Effector CD4-positive, alpha-beta T cell (primary cell): Measurements from ENCODE around the gene OR6S1.
"Not testable (repeated sequence)": the region's sequence is repeated elsewhere in the genome, so short reads cannot be mapped to it uniquely, and the experiment has no call there.

Experiments used
- DNase-seq: peaks from one replicate; pipeline ENCODE4 v3.0.0-alpha.2; 2020

Gene OR6S1

DNA sequence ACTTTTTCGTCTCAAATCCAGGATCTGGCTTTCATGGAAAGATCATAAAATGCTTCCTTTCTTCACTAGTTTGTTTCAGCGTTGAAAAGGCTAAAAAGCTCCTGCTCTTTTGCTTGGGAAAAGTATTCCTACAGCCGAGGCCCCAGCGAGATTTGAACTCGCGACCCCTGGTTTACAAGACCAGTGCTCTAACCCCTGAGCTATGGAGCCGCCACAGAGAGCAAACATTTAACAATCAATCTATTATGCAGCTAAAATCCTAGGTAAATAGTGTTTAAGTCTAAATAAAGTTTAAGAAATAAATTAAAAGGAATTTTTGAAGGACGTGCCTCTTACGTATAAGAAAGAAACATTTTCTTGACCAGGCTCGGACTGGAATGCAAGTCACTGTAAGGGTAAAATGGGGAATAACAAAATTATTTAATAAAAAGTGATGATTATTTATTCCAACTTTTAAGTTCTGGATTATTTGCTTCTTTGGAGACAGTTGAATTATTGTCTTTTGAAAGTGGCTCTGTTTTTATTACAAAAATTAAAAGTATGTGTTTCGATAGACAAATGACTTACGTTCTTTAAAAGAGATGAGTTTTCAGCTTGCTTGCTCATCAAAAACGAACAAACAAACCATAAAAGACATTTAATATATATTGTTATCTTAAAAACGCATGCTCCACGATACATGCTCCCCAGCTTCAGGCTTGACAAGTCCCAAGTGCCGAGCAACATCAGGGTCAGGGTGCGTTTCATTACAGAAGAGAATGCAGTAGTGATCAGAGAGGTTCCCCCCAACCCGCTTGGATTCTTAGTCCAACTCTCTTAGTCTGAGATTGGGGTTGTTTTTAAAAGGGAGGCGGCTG lies 10.2 kb downstream of the OR6S1 start:
- DNase-seq, result peak; percentile 43

DNA sequence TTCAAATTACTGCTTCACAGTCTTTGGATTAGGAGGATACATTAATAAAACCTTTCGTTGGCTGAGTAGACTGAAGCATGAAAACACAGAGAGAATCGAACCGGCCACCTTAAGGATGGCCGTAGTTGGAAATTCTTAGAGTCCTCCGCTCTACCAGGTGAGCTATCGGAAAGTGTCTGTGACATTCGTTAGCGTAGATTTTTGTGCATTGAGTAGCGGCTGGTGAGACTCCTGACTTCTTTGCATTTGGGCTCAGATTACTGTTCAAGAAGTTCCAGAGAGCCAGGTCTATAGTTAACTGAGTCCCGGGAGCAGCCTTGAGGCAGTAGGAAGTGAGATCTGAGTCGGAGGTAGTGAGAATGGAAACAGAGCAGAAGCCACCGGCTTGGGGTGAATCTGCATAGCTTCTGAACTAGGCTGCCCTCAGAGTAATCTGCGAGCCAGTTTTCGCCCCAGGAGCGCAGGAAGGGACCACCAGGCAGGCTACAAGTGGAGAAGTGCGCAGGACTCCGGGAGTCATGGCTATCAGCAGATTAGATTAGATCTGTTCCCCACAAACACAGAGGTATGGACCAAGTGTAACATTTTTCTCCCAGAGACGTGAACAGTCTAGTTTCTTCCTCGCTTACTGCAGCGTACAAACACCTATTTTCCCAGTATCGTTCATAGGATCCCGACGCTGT lies 11.0 kb downstream of the OR6S1 start:
- DNase-seq, result no peak

DNA sequence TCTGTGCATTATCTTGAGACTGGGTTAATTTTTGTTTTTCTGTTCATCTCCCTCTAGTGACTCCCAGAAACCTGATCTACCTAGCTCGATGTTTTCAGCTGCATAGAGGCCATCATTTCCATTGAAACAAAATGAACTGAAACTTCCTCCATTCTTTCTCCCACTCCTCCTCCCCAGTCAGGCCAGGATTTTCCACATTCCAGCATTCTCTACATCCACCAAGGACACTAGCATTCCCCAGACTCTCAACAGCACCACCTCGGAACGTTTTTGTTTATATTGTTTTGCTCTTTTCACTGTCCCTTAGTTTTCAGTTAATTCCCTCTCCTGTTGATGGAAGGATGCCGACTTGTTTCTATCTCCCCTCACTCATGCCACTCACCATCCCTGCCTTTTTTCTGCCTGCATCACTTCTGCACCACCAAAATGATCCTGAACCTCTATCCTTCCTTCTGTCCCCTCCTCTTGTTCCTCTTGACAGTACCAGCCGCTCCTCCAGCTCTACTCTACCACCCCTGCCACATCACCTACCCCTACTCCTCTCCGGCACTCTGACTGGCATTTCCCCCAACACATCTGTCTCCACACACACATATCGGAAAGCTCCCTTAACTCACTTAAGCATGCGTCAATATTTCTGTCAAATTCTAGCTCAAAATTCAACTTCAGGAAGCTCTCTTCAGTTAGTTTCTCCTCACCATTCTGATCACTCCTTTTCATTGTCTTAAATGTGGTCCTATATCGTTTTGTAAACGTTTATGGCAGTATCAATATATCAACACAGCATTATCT lies 13.2 kb downstream of the OR6S1 start:
- DNase-seq, result no peak

DNA sequence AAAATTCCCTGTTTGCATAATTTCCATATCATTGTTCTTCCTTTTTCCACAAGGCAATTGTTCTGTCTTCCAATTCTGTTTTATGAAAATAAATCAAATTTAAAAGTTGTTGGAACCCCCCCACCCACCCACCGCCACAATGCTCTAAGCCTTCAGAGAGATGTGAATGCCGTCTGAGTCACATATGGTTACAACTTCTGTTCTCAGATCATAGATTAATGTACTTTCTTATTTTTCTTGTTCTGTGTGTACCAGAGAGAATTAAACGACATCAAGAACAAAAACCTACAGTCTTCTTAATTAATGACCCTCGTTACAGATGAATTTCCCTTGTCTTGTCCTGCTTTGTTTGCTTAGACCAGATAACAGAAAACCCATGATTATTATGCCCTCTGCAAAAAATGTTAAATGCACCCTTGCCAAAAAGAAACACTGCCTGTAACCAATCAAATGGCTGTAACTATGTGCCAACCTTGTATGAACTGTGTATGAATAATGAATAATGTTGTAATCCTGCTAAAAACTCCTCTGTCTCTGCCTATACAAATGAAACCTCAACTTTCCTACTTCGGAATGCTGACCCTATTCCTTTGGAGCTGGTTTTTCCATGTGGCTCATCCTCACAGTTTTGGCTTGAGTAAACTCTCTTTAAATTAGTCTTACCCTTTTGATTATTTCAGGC lies 14.0 kb downstream of the OR6S1 start:
- DNase-seq, result no peak

DNA sequence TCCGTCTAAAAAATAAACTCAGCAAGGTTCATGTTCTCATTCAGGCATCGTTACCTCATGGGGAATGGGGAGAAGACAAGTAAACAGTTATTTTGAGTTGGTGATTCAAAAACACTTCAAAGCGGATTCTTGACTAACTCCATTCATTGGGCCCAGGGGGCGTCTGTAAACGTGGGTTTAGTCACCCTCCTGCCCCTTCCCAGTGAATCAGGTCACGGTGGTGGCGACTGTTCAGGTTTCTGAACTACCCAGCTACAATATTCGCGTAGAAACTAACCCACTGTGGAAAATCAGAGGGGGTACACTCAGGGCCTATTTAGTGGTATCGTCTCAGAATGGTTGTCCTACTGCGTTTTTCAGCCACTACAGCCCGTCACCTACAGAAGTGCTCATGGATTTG lies 15.2 kb downstream of the OR6S1 start:
- no peak for DNase-seq

DNA sequence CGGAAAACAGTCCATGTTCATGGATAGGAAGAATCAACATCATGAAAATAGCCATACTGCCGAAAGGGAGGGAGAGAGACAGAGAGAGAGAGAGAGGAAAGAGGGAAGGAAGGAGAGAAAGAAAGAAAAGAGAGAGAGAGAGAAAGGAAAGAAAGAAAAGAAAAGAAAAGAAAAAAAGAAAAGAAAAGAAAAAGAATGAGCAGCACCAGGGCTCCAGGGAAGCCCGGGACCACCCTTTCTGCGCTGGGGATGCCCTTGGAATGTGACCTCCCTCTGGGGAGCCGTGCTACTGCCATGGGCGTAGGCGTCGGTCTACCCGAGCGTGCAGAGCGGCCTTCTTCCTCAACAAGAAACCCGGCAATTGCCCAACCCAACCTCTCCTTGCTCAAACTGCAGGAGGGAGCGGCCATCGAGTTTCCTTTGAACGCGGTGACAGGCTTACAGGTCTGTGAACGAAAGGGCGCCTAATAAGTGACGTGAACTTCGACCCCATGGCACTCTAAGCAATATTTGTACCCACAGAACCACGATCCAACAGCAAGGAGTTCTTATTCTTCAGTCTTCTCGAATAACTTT lies 16.9 kb downstream of the OR6S1 start:
- peak; percentile 26 for DNase-seq

DNA sequence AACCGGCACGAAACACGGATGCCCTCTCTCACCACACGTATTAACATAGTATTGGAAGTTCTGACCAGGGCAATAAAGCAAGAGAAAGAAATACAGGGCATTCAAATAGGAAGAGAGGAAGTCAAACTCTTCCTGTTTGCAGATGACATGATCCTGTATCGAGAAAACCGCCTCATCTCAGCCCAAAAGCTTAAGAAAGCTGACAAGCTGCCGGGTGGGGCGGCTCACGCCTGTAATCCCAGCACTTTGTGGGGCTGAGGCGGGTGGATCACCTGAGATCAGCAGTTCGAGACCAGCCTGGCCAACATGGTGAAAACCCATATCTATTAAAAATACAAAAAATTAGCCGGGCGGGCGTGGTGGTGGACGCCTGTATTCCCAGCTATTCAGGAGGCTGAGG lies 17.7 kb downstream of the OR6S1 start:
- no peak for DNase-seq

DNA sequence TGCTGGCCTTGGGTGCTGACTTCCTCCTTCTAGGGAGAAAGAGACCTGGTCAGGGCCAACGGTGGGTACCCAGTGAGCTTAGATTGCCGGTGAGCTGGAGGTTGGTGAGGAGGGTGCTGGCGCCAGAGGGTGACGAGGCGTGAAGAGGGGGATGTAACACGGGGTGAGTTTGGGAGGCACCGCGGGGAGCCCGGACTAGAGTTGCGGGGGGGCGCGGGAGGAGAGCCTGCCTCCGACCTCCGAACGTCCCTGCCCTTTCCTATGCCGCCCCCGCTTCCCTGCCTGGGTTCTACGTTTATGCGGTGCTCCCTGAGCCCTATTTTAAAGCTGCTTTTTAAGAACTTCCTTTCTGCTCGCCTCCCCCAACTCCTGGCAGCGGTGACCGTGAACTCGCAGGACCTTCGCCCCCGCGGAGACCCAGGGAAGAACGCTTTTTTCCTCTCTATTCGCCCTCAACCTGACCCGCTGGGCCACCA lies 18.6 kb downstream of the OR6S1 start:
- no peak for DNase-seq

DNA sequence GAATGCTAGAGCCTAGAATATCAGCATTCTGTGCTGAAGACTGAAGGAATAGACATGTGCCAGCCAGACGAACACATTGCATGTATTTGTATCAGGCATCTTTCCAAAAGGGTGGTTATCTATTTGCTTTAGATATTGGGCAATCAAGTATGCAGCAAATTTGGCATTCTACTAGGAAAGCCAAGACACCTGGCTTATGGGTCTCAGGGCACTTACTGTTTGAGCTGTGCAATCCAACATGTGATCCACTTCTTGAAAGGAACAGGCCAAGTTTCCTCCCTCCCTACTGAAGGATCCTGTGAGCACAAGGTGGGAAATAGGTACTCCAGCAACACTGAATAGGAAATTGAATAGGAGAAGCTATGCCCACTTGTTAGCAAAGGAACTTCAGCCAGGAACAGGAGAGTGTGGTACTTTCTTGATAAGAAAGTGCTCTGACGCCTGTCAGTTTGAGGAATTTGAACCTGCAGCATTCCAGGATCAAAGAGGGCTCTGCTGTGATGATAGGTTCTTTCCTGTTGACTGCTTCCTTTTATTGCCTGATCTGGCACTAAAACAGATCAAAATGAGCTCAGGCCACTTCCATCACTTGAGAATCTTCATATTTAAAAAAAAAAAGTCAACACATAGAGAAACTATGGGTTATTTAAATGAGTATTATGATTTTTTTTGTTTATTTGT lies 20.6 kb downstream of the OR6S1 start:
- no peak for DNase-seq

DNA sequence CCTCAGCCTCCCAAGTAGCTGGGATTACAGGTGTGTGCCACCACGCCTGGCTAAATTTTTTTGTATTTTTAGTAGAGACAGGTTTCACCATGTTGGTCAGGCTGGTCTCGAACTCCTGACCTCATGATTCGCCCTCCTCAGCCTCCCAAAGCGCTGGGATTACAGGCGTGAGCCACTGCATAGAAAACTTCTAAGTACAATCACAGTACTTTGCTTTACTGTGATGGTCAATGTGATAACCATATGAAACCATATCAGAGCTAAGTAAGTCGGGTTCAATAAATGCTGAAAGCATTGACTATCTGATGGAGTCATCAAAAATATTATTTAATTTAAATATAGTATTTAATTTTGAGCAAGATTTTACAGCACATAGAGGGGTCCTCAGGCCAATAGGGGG lies 21.8 kb downstream of the OR6S1 start:
- not testable (repeated sequence) for DNase-seq

DNA sequence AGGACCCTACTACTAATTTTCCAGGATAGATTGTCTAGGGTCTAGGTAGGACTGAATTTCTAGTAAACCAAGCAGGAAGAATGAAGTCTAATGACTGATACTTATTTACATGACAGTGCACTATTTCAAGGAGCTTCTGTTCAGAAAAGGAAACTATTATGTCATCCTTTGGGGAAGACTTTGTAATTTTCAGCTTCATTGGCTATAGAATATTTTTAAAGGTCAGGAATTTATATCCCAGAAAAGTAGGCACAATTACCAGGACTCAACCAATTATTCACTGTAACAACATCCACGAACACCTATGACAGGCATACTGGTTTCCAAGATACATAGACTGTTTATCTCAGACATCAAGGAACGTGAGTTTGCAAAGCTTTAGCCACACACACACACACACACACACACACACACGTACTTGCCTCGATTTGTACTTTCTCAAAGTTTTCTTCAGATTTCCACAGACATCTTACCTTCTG lies 23.2 kb downstream of the OR6S1 start:
- no peak for DNase-seq

DNA sequence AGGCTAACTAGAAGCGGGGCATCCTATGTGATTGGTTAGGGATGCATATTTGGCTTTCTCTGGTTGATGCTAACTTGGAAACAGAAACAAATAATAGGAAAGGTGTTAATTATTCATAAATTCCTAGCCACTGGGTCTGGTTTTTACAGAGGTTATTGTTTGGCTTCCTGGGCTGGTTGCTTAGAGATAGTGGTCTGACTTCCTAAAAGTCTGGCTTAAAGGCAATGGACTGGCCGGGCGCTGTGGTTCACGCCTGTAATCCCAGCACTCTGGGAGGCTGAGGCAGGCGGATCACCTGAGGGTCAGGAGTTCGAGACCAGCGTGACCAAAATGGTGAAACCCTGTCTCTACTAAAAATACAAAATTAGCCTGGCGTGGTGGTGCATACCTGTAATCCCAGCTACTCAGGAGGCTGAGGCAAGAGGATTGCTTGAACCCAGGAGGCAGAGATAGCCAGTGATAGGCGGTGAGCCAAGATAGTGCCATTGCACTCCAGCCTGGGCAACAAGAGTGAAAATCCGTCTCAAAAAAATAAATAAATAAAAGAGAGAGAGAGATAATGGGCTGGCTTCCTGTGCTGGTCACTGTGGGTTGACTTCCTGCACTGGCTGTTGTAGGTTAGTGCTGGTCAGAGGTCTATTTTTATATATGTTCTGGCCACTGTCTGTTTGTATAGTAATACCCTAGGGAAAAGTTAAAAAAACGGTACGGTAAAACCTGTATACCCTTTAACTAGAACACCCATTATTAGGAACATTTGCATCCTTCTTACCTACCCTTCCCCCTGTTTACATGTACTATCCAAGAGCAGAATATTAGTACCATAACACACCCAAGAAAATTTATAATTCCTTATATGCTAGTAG lies 24.1 kb downstream of the OR6S1 start:
- no peak for DNase-seq

DNA sequence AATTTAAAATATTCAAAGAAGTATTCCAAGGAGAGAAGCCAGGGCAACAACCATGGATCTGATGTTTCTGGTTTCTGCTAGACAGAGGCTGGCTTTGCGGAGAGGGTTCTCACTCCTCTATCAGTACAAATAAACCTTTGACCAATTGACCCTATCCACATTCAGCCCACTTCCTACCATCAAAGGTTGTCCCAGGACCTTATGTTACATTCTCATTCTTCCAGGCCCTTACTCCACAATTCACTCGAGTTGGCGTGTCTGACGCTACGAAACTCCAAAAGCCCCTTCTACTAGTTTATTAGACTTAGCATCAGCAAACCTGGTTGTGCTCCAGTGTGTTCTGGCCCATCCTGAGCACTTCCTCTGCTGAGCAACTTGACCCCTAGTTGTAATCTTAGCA lies 25.5 kb downstream of the OR6S1 start:
- DNase-seq, result no peak

DNA sequence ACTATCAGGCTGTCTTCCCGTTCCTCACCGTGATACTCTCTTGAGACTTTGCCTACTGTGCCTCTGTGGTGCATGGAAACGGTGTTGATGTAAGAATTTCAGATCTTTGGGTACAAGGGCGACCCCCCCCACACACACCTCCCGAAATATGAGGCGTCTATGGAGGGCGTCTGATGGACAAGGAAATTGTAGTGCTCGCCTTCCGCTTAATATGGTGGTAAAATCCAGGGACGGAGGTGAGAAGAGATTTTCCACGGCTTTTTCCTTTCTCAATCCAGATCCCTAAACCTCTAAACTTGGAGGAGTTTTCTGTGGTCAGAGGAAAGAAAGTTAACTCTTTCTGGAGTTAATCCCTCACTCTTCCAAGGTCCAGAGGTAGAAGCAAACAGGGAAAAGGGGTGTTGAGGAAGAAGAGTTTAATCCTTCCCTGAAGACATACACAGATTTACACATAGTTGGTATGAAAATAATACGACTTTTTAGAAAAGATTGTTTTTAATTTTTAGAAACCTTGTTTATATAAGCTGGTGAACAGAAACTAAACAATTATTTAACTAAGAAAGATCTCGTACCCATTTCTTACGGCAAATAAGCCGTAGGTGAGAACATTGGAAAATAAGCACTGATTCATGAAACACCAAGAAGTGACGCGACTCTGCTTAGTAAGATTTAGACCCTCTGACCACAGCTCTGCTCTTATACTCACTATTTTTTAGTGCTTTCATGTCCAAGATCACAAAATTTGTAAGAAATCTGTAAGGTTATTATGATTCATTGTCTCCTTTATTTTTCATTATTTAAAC lies 27.3 kb downstream of the OR6S1 start:
- DNase-seq, result no peak

DNA sequence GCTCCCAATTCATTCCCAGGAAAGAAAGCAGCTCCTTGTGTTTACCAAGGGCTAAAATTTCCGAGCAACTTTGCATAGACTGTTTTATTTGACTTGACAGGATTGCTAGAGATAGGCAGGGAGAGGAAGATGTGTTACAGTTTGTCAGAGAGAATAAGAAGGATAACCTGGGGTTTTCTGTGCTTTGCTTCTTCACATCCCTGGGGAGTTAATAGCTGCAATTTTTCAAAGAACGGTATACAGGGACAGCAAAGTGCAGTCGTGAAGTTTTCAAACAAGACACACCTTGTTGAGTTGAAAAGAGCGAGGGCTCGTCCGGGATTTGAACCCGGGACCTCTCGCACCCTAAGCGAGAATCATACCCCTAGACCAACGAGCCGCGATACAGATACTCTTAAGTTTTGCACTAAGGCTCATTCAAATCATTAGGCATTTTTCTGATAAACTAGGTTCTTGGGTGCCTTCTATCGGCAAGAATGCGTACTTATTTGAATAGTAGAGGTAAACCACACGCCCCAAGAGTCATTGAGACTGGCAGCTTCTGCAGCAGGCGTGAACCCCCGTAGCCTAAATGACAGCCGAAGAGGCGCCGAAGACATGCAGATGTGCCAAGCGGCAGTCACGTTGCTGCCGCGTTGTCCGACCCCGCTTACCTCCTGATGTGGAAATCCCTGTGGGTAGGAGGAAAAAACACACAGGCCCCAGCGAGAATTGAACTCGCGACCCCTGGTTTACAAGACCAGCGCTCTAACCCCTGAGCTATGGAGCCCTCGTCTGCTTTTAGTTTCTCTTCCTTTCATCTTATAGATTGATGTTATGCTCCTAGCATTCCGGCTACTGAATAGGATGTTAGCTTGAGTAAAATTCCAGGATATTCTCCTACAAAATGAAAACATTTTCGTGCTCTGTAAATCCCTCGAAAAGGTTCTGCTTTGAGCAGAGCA lies 28.1 kb downstream of the OR6S1 start:
- peak; percentile 67 for DNase-seq

DNA sequence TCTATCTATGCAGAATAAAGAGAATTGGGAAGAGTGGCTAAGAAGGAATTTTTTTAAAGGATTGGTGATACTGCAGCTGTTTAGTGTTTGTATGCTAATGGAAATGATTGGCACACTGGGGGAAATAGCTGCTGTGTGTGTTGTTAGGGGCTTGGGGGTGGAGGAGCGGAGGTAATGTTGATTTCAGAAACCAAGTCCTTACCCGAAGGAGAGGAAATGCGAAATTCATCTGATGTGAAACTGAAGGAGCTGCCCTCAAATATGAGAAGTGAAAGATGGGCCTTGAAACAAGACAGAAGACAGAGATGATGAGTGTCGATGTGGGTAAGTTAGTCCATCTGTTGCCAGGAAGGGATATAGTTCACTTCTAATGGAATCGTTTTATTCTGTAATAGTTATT lies 29.1 kb downstream of the OR6S1 start:
- DNase-seq, result no peak

DNA sequence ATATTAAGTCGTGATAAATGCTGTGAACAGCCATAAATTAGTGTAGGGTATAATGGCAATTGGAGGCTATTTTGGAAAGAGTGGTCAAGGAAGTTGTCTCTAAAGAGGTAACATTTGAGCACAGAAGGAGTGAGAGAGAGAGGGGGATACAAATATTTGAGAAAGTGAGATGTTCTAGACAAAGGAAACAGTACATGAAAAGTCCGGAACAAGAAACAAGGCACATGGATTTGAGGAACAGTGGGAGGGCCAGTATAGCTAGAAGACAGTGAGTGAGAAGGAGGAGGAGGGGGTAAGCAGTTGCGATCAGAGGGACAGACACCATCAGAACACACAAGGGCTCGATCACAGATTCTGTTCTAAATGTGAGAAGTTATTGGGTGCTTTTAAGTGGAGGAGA lies 30.2 kb downstream of the OR6S1 start:
- no peak for DNase-seq

DNA sequence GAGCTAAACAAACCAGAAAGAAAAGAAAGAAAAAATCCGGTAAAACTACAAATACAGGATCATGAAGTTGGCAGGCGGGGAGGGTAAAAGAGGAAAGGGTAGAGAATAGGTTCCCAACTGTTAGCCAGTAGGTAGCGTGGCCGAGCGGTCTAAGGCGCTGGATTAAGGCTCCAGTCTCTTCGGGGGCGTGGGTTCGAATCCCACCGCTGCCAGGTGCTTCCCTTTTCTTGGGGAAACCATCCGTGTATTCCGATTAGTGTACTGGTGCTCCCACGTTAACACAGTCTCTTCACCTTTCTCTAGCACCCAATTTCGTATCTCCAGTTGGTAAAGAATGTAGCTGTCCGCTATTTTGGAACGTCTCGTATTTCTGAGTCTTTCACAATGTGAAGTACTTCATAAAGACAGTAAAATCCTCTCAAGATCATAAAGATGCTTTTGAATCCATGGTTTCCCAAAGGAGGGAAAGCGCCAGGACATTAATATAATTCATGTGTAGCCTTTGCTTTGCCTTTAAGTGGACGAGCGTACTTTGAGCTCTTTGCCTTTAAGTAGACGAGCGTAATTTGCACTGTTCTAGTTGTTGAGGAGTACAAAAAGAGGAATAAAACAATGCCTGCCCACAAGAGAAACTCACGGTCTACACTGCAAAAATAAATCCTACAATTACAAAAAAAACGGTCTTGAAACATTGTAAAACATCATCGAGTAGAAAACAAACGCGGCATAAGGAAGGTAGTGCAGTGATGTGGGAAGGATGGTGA lies 31.3 kb downstream of the OR6S1 start:
- DNase-seq, result peak; percentile 55
